GM23338 (cell line): Measurements from ENCODE around the gene RPL10L. TPM values are rescaled to one million over a fixed set of nuclear protein-coding genes. Genes with fewer than 3 reads are reported as not detected.

ENCODE experiments used
- ATAC-seq: fragments of 200-7000 bp; cut with Tn5 transposase; 3 replicates; pipeline ENCODE4 v1.9.1; 2020
- DNase-seq: peaks from one replicate; pipeline ENCODE4 v3.0.0-alpha.2; 2015; ENCODE audit warnings: low spot score
- H2AFZ ChIP-seq: fragments of 200-600 bp; sonication (generic); 2 replicates; pipeline ENCODE4 v1.8.0; 2016; ENCODE audit warnings: antibody characterized with exemption, mild to moderate bottlenecking, moderate library complexity
- H3F3A ChIP-seq: fragments of 200-600 bp; sonication (generic); replicated peaks from 2 replicates; pipeline ENCODE4 v1.8.0; 2017; ENCODE audit warnings: antibody characterized with exemption, mixed run types, low read depth
- H3K27ac ChIP-seq: fragments of 200-600 bp; sonication (generic); 2 replicates; pipeline ENCODE4 v1.6.1; 2016; ENCODE audit warnings: low read depth
- H3K27me3 ChIP-seq: fragments of 200-600 bp; sonication (generic); 2 replicates; pipeline ENCODE4 v1.8.0; 2016; ENCODE audit warnings: mild to moderate bottlenecking, mixed run types, moderate library complexity; ENCODE audit not compliant: insufficient read depth
- H3K36me3 ChIP-seq: fragments of 200-600 bp; sonication (generic); 2 replicates; pipeline ENCODE4 v1.8.0; 2016; ENCODE audit warnings: mild to moderate bottlenecking; ENCODE audit not compliant: insufficient read depth
- H3K4me1 ChIP-seq: fragments of 200-600 bp; sonication (generic); 2 replicates; pipeline ENCODE4 v1.8.0; 2016; ENCODE audit warnings: mild to moderate bottlenecking, moderate library complexity; ENCODE audit not compliant: insufficient read depth
- H3K4me2 ChIP-seq: fragments of 200-600 bp; sonication (generic); 2 replicates; pipeline ENCODE4 v1.7.1; 2017; ENCODE audit warnings: mixed run types
- H3K4me3 ChIP-seq: fragments of 200-600 bp; sonication (generic); 2 replicates; pipeline ENCODE4 v1.6.1; 2016; ENCODE audit warnings: mixed run types
- H3K79me2 ChIP-seq: fragments of 200-600 bp; sonication (generic); replicated peaks from 2 replicates; pipeline ENCODE4 v1.8.0; 2017; ENCODE audit warnings: mild to moderate bottlenecking; ENCODE audit not compliant: insufficient read depth
- H3K9me2 ChIP-seq: fragments of 200-600 bp; sonication (generic); 2 replicates; pipeline ENCODE4 v1.8.0; 2017; ENCODE audit not compliant: insufficient read depth
- H4K20me1 ChIP-seq: fragments of 200-600 bp; sonication (generic); replicated peaks from 2 replicates; pipeline ENCODE4 v1.8.0; 2017; ENCODE audit warnings: mild to moderate bottlenecking; ENCODE audit not compliant: insufficient read depth
- H3K27ac Mint-ChIP-seq: 2 replicates; pipeline ENCODE4 v1.8.0; 2020; ENCODE audit warnings: inconsistent platforms, mild to moderate bottlenecking, moderate library complexity, mixed read lengths
- H3K27me3 Mint-ChIP-seq: 3 replicates; pipeline ENCODE4 v1.8.0; 2022; ENCODE audit warnings: low read depth, mild to moderate bottlenecking, moderate library complexity, mixed read lengths, inconsistent platforms; ENCODE audit not compliant: insufficient read depth, poor library complexity
- H3K36me3 Mint-ChIP-seq: 3 replicates; pipeline ENCODE4 v1.8.0; 2021; ENCODE audit warnings: low read depth, mild to moderate bottlenecking, inconsistent platforms, moderate library complexity, mixed read lengths
- H3K4me1 Mint-ChIP-seq: 3 replicates; pipeline ENCODE4 v1.8.0; 2020; ENCODE audit warnings: mild to moderate bottlenecking, inconsistent platforms, mixed read lengths
- H3K4me3 Mint-ChIP-seq: 3 replicates; pipeline ENCODE4 v1.8.0; 2021; ENCODE audit warnings: moderate library complexity, mild to moderate bottlenecking, inconsistent platforms, mixed read lengths
- H3K9me3 Mint-ChIP-seq: 3 replicates; pipeline ENCODE4 v1.8.0; 2020; ENCODE audit warnings: moderate library complexity, mild to moderate bottlenecking, inconsistent platforms, mixed read lengths
- CREB1 ChIP-seq: fragments of 250-450 bp; sonication (Bioruptor Pico); IDR thresholded peaks from 2 replicates; pipeline ENCODE4 v1.5.0; 2020; ENCODE audit warnings: low read depth, mild to moderate bottlenecking, moderate library complexity
- EZH2 ChIP-seq: fragments of 200-600 bp; sonication (generic); IDR thresholded peaks from one replicate; pipeline ENCODE4 v1.8.0; 2017; ENCODE audit warnings: antibody characterized with exemption, mild to moderate bottlenecking, low read depth; ENCODE audit not compliant: unreplicated experiment
- EZH2phosphoT487 ChIP-seq: fragments of 200-600 bp; sonication (generic); IDR thresholded peaks from one replicate; pipeline ENCODE4 v1.8.1; 2018; ENCODE audit warnings: antibody characterized with exemption; ENCODE audit not compliant: unreplicated experiment
- JUNB ChIP-seq: IDR thresholded peaks from one replicate; pipeline ENCODE4 v1.6.1; 2016; ENCODE audit warnings: antibody characterized with exemption; ENCODE audit not compliant: unreplicated experiment
- NANOG ChIP-seq: IDR thresholded peaks from 2 replicates; pipeline ENCODE4 v1.6.1; 2016; ENCODE audit warnings: antibody characterized with exemption, borderline replicate concordance
- STAT1 ChIP-seq: IDR thresholded peaks from one replicate; pipeline ENCODE4 v1.6.1; 2016; ENCODE audit warnings: antibody characterized with exemption; ENCODE audit not compliant: unreplicated experiment
- ZNF114 ChIP-seq: fragments of 250-450 bp; sonication (Bioruptor Pico); IDR thresholded peaks from 2 replicates; pipeline ENCODE4 v1.5.0; 2020; ENCODE audit warnings: mild to moderate bottlenecking, moderate library complexity
- ZNF331 ChIP-seq: fragments of 250-450 bp; sonication (Bioruptor Pico); IDR thresholded peaks from 2 replicates; pipeline ENCODE4 v1.5.0; 2020; ENCODE audit warnings: low read depth, mild to moderate bottlenecking, moderate library complexity
- polyA plus RNA-seq: library from polyadenylated mRNA; unstranded; fragments of >200 nt; fragmentation: Nextera tagmentation; extraction: Ambion mirVana; gene quantifications from 2 replicates; pipeline ENCODE4 v1.2.1, GENCODE V29; 2016
- total RNA-seq: library from RNA; depleted of rRNA; stranded (reverse); fragments of >200 nt; shearing (Covaris generic); gene quantifications from 2 replicates; pipeline ENCODE4 v1.2.3, GENCODE V29; 2014
- TF ChIP-seq, protein P1 (sequence below): IDR thresholded peaks from 2 replicates; pipeline ENCODE4 v1.6.1; 2016; ENCODE audit warnings: antibody characterized with exemption
- TF ChIP-seq, protein P2 (sequence below): IDR thresholded peaks from one replicate; pipeline ENCODE4 v1.6.1; 2018; ENCODE audit warnings: antibody characterized with exemption; ENCODE audit not compliant: unreplicated experiment
- TF ChIP-seq, protein P3 (sequence below): fragments of 250-450 bp; sonication (Bioruptor Pico); IDR thresholded peaks from 2 replicates; pipeline ENCODE4 v1.5.0; 2020; ENCODE audit warnings: mild to moderate bottlenecking, moderate library complexity

Gene RPL10L
- total and polyA plus RNA-seq, 2 experiments from 2014 or later, result not detected

DNA sequence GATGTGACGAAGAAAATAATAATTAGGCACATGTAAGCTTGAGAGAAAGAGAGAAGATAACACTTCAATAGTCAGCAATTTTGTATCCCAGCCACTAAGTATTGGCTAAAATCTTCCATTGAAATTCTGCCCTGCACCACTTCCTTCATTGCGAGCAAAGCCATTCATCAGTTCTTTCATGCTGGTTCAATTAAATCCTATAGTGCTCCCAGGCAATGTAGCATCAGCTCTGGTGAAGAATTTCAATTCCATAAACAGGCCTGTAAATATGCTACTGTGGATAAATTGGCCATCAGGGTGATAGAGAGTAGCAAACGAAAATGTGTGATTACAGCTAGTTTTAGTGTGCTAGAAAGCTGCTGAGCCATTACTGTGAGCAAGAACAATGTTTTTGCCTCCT lies 24.7 kb downstream of the RPL10L start:
- no peak overlapping the region; the same call in 1 of the 2 replicates for H3K27ac Mint-ChIP-seq
- Histone ChIP-seq H3K4me3 (no peak overlapping the region), H3K4me1 (peaks cover 15% of the 10 kb centered on the region), H3K9me2 (no peaks in the 10 kb centered on the region), H3K79me2 (no peaks in the 10 kb centered on the region), H3K27me3 (no peaks in the 10 kb centered on the region), H3K27ac (no peak overlapping the region), H3K36me3 (no peaks in the 10 kb centered on the region), H2AFZ (peak overlapping the region; percentile 73), H4K20me1 (no peaks in the 10 kb centered on the region), H3K4me2 (no peak overlapping the region), H3F3A (no peaks in the 10 kb centered on the region)
- H3K9me3 Mint-ChIP-seq, result no peaks in the 10 kb centered on the region
- no peak overlapping the region for H3K4me3 Mint-ChIP-seq
- no peak for TF ChIP-seq EZH2
- TF ChIP-seq, protein P1, sequence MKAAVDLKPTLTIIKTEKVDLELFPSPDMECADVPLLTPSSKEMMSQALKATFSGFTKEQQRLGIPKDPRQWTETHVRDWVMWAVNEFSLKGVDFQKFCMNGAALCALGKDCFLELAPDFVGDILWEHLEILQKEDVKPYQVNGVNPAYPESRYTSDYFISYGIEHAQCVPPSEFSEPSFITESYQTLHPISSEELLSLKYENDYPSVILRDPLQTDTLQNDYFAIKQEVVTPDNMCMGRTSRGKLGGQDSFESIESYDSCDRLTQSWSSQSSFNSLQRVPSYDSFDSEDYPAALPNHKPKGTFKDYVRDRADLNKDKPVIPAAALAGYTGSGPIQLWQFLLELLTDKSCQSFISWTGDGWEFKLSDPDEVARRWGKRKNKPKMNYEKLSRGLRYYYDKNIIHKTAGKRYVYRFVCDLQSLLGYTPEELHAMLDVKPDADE, result no peak
- no peak for TF ChIP-seq ZNF114 (CRISPR knock-in tag)
- no peak for TF ChIP-seq CREB1
- TF ChIP-seq, protein P2, sequence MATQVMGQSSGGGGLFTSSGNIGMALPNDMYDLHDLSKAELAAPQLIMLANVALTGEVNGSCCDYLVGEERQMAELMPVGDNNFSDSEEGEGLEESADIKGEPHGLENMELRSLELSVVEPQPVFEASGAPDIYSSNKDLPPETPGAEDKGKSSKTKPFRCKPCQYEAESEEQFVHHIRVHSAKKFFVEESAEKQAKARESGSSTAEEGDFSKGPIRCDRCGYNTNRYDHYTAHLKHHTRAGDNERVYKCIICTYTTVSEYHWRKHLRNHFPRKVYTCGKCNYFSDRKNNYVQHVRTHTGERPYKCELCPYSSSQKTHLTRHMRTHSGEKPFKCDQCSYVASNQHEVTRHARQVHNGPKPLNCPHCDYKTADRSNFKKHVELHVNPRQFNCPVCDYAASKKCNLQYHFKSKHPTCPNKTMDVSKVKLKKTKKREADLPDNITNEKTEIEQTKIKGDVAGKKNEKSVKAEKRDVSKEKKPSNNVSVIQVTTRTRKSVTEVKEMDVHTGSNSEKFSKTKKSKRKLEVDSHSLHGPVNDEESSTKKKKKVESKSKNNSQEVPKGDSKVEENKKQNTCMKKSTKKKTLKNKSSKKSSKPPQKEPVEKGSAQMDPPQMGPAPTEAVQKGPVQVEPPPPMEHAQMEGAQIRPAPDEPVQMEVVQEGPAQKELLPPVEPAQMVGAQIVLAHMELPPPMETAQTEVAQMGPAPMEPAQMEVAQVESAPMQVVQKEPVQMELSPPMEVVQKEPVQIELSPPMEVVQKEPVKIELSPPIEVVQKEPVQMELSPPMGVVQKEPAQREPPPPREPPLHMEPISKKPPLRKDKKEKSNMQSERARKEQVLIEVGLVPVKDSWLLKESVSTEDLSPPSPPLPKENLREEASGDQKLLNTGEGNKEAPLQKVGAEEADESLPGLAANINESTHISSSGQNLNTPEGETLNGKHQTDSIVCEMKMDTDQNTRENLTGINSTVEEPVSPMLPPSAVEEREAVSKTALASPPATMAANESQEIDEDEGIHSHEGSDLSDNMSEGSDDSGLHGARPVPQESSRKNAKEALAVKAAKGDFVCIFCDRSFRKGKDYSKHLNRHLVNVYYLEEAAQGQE, result no peak
- no peak for TF ChIP-seq ZNF331
- no peak for TF ChIP-seq NANOG
- no peak for TF ChIP-seq STAT1
- TF ChIP-seq EZH2phosphoT487, result no peak
- TF ChIP-seq, protein P3, sequence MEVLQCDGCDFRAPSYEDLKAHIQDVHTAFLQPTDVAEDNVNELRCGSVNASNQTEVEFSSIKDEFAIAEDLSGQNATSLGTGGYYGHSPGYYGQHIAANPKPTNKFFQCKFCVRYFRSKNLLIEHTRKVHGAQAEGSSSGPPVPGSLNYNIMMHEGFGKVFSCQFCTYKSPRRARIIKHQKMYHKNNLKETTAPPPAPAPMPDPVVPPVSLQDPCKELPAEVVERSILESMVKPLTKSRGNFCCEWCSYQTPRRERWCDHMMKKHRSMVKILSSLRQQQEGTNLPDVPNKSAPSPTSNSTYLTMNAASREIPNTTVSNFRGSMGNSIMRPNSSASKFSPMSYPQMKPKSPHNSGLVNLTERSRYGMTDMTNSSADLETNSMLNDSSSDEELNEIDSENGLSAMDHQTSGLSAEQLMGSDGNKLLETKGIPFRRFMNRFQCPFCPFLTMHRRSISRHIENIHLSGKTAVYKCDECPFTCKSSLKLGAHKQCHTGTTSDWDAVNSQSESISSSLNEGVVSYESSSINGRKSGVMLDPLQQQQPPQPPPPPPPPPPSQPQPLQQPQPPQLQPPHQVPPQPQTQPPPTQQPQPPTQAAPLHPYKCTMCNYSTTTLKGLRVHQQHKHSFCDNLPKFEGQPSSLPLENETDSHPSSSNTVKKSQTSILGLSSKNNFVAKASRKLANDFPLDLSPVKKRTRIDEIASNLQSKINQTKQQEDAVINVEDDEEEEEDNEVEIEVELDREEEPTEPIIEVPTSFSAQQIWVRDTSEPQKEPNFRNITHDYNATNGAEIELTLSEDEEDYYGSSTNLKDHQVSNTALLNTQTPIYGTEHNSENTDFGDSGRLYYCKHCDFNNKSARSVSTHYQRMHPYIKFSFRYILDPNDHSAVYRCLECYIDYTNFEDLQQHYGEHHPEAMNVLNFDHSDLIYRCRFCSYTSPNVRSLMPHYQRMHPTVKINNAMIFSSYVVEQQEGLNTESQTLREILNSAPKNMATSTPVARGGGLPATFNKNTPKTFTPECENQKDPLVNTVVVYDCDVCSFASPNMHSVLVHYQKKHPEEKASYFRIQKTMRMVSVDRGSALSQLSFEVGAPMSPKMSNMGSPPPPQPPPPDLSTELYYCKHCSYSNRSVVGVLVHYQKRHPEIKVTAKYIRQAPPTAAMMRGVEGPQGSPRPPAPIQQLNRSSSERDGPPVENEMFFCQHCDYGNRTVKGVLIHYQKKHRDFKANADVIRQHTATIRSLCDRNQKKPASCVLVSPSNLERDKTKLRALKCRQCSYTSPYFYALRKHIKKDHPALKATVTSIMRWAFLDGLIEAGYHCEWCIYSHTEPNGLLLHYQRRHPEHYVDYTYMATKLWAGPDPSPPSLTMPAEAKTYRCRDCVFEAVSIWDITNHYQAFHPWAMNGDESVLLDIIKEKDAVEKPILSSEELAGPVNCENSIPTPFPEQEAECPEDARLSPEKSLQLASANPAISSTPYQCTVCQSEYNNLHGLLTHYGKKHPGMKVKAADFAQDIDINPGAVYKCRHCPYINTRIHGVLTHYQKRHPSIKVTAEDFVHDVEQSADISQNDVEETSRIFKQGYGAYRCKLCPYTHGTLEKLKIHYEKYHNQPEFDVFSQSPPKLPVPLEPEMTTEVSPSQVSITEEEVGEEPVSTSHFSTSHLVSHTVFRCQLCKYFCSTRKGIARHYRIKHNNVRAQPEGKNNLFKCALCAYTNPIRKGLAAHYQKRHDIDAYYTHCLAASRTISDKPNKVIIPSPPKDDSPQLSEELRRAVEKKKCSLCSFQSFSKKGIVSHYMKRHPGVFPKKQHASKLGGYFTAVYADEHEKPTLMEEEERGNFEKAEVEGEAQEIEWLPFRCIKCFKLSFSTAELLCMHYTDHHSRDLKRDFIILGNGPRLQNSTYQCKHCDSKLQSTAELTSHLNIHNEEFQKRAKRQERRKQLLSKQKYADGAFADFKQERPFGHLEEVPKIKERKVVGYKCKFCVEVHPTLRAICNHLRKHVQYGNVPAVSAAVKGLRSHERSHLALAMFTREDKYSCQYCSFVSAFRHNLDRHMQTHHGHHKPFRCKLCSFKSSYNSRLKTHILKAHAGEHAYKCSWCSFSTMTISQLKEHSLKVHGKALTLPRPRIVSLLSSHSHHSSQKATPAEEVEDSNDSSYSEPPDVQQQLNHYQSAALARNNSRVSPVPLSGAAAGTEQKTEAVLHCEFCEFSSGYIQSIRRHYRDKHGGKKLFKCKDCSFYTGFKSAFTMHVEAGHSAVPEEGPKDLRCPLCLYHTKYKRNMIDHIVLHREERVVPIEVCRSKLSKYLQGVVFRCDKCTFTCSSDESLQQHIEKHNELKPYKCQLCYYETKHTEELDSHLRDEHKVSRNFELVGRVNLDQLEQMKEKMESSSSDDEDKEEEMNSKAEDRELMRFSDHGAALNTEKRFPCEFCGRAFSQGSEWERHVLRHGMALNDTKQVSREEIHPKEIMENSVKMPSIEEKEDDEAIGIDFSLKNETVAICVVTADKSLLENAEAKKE, result no peak
- TF ChIP-seq JUNB, result no peak
- ATAC-seq (no peak), DNase-seq (no peak)
- peaks cover 2% of the 10 kb centered on the region for H3K27me3 Mint-ChIP-seq
- no peaks in the 10 kb centered on the region for H3K36me3 Mint-ChIP-seq
- H3K4me1 Mint-ChIP-seq, result peaks cover 13% of the 10 kb centered on the region
